Trophoblast cell (in vitro differentiated cells and primary cell): Measurements from ENCODE around the gene BZW1.

Source experiments
- DNase-seq, 2 donors: peaks; one replicate each; pipeline ENCODE4 v3.0.0-alpha.2; 2016
- H2AFZ ChIP-seq: 2 replicates; pipeline ENCODE4 v1.6.1; 2013; ENCODE audit warnings: low read length, moderate library complexity, mild to moderate bottlenecking; ENCODE audit not compliant: insufficient read depth, poor library complexity
- H2AK5ac ChIP-seq: 2 replicates; pipeline ENCODE4 v1.6.1; 2013; ENCODE audit warnings: mild to moderate bottlenecking, low read length
- H2BK120ac ChIP-seq: 2 replicates; pipeline ENCODE4 v1.6.1; 2013; ENCODE audit warnings: low read length, mild to moderate bottlenecking, moderate library complexity; ENCODE audit not compliant: insufficient read depth, poor library complexity
- H2BK12ac ChIP-seq: 2 replicates; pipeline ENCODE4 v1.6.1; 2013; ENCODE audit warnings: mild to moderate bottlenecking, low read length, moderate library complexity
- H2BK5ac ChIP-seq: 2 replicates; pipeline ENCODE4 v1.6.1; 2013; ENCODE audit warnings: low read length, low read depth, moderate library complexity, mild to moderate bottlenecking; ENCODE audit not compliant: poor library complexity
- H3K14ac ChIP-seq: 2 replicates; pipeline ENCODE4 v1.6.1; 2013; ENCODE audit warnings: mild to moderate bottlenecking, low read length
- H3K18ac ChIP-seq: 2 replicates; pipeline ENCODE4 v1.6.1; 2013; ENCODE audit warnings: mild to moderate bottlenecking, low read length
- H3K23ac ChIP-seq: 2 replicates; pipeline ENCODE4 v1.6.1; 2013; ENCODE audit warnings: low read length
- H3K27ac ChIP-seq: 2 replicates; pipeline ENCODE4 v1.5.1; 2013; ENCODE audit warnings: low read depth, mild to moderate bottlenecking, inconsistent platforms, low read length, moderate library complexity
- H3K27me3 ChIP-seq: 2 replicates; pipeline ENCODE4 v1.6.1; 2013; ENCODE audit warnings: inconsistent platforms, mild to moderate bottlenecking, low read length, moderate library complexity; ENCODE audit not compliant: insufficient read depth
- H3K36me3 ChIP-seq, 2 experiments: 1 replicate in 1 of 2; 2 replicates in 1 of 2; pipeline ENCODE4 v1.6.1; 2013; ENCODE audit warnings: low read length in 2 of 2, mild to moderate bottlenecking in 2 of 2, moderate library complexity in 1 of 2; ENCODE audit not compliant: insufficient read depth in 2 of 2, control insufficient read depth in 1 of 2
- H3K4ac ChIP-seq: 2 replicates; pipeline ENCODE4 v1.6.1; 2013; ENCODE audit warnings: low read depth, mild to moderate bottlenecking, low read length, moderate library complexity
- H3K4me1 ChIP-seq, 2 experiments: 1 replicate in 1 of 2; 2 replicates in 1 of 2; pipeline ENCODE4 v1.6.1; 2013; ENCODE audit warnings: low read length in 2 of 2, mild to moderate bottlenecking in 2 of 2, moderate library complexity in 1 of 2; ENCODE audit not compliant: insufficient read depth in 2 of 2, control insufficient read depth in 1 of 2
- H3K4me2 ChIP-seq: 2 replicates; pipeline ENCODE4 v1.6.1; 2013; ENCODE audit warnings: inconsistent platforms, mild to moderate bottlenecking, low read length, moderate library complexity
- H3K4me3 ChIP-seq: 2 replicates; pipeline ENCODE4 v1.5.1; 2013; ENCODE audit warnings: mild to moderate bottlenecking, low read depth, low read length, inconsistent platforms
- H3K79me1 ChIP-seq: one replicate; pipeline ENCODE4 v1.6.1; 2013; ENCODE audit warnings: low read length
- H3K79me2 ChIP-seq: 2 replicates; pipeline ENCODE4 v1.6.1; 2013; ENCODE audit warnings: low read length, mild to moderate bottlenecking; ENCODE audit not compliant: control insufficient read depth, insufficient read depth, poor library complexity
- H3K9ac ChIP-seq: 2 replicates; pipeline ENCODE4 v1.6.1; 2013; ENCODE audit warnings: mild to moderate bottlenecking, low read length
- H3K9me3 ChIP-seq: 2 replicates; pipeline ENCODE4 v1.6.1; 2013; ENCODE audit warnings: low read depth, mild to moderate bottlenecking, control low read depth, inconsistent platforms, low read length; ENCODE audit not compliant: insufficient read depth
- H4K12ac ChIP-seq: 2 replicates; pipeline ENCODE4 v1.6.1; 2013; ENCODE audit warnings: low read depth, mild to moderate bottlenecking, low read length, moderate library complexity
- H4K8ac ChIP-seq: 2 replicates; pipeline ENCODE4 v1.6.1; 2013; ENCODE audit warnings: low read depth, mild to moderate bottlenecking, low read length, moderate library complexity
- H4K91ac ChIP-seq: one replicate; pipeline ENCODE4 v1.6.1; 2013; ENCODE audit warnings: low read depth, mild to moderate bottlenecking, low read length, moderate library complexity
- WGBS: extraction: QIAGEN DNeasy Blood & Tissue Kit; methylation state at CpG from one replicate; pipeline ENCODE4 v1.1.7; 2013; ENCODE audit warnings: missing lambda C conversion rate; ENCODE audit not compliant: insufficient read length, insufficient coverage; ENCODE audit errors: extremely low coverage; 5-methylcytosine and 5-hydroxymethylcytosine counted together

The BZW1 gene

GRCh38 chr2:200851398-200852248 is 39.9 kb downstream of the BZW1 start:
- H2AK5ac ChIP-seq, result no peak overlapping the region
- H4K12ac ChIP-seq, result no peak overlapping the region
- no peaks in the 10 kb centered on the region for H3K79me1 ChIP-seq
- no peak for DNase-seq
- H3K18ac ChIP-seq, result no peak overlapping the region
- no peak overlapping the region for H2AFZ ChIP-seq
- H3K9ac ChIP-seq, result no peak overlapping the region
- H3K14ac ChIP-seq, result no peak overlapping the region
- H2BK12ac ChIP-seq, result no peak overlapping the region
- no peak overlapping the region for H3K27ac ChIP-seq
- no peak overlapping the region for H3K4me2 ChIP-seq
- no peak overlapping the region for H2BK5ac ChIP-seq
- H4K91ac ChIP-seq, result no peak overlapping the region
- no peaks in the 10 kb centered on the region for H3K4me1 ChIP-seq
- no peak overlapping the region for H3K4me3 ChIP-seq
- no peak overlapping the region for H4K8ac ChIP-seq
- no CpG with 5 or more reads among the region's 6 CpGs for WGBS
- peaks cover 29 to 40% of the 10 kb centered on the region in 2 experiments for H3K36me3 ChIP-seq
- H3K4ac ChIP-seq, result no peak overlapping the region
- no peaks in the 10 kb centered on the region for H3K79me2 ChIP-seq
- no peak overlapping the region for H3K23ac ChIP-seq
- no peaks in the 10 kb centered on the region for H3K27me3 ChIP-seq
- H2BK120ac ChIP-seq, result no peak overlapping the region
- no peaks in the 10 kb centered on the region for H3K9me3 ChIP-seq

GRCh38 chr2:200852605-200853004 is 40.9 kb downstream of the BZW1 start:
- H4K91ac ChIP-seq, result no peak overlapping the region
- H3K23ac ChIP-seq, result no peak overlapping the region
- no peak overlapping the region for H3K4ac ChIP-seq
- H3K79me1 ChIP-seq, result no peaks in the 10 kb centered on the region
- WGBS, result no CpG with 5 or more reads among the region's 2 CpGs
- DNase-seq, result no peak
- no peak overlapping the region for H2BK12ac ChIP-seq
- H3K36me3 ChIP-seq, result peaks cover 33 to 45% of the 10 kb centered on the region in 2 experiments
- no peak overlapping the region for H3K4me2 ChIP-seq
- H3K4me3 ChIP-seq, result no peak overlapping the region
- no peaks in the 10 kb centered on the region for H3K79me2 ChIP-seq
- no peaks in the 10 kb centered on the region for H3K4me1 ChIP-seq
- H3K27ac ChIP-seq, result no peak overlapping the region
- no peaks in the 10 kb centered on the region for H3K27me3 ChIP-seq
- no peak overlapping the region for H2AFZ ChIP-seq
- no peak overlapping the region for H2AK5ac ChIP-seq
- H4K8ac ChIP-seq, result no peak overlapping the region
- no peaks in the 10 kb centered on the region for H3K9me3 ChIP-seq
- H2BK120ac ChIP-seq, result no peak overlapping the region
- no peak overlapping the region for H4K12ac ChIP-seq
- H3K9ac ChIP-seq, result no peak overlapping the region
- no peak overlapping the region for H3K14ac ChIP-seq
- H3K18ac ChIP-seq, result no peak overlapping the region
- no peak overlapping the region for H2BK5ac ChIP-seq

GRCh38 chr2:200856806-200857205 is 45.1 kb downstream of the BZW1 start:
- Histone ChIP-seq H2BK12ac (no peak overlapping the region), H3K4me3 (no peak overlapping the region), H4K91ac (no peak overlapping the region), H3K4ac (peak overlapping the region; percentile 36), H3K27ac (no peak overlapping the region), H3K36me3 (peaks cover 41 to 57% of the 10 kb centered on the region in 2 experiments), H2BK120ac (no peak overlapping the region), H3K9me3 (no peaks in the 10 kb centered on the region), H3K4me2 (no peak overlapping the region), H3K9ac (no peak overlapping the region), H2AFZ (no peak overlapping the region), H2AK5ac (no peak overlapping the region), H2BK5ac (no peak overlapping the region), H3K23ac (no peak overlapping the region), H3K18ac (no peak overlapping the region), H3K14ac (no peak overlapping the region), H3K79me2 (peaks cover 2% of the 10 kb centered on the region), H4K12ac (no peak overlapping the region), H3K27me3 (no peaks in the 10 kb centered on the region), H3K79me1 (no peaks in the 10 kb centered on the region), H3K4me1 (no peaks in the 10 kb centered on the region), H4K8ac (no peak overlapping the region)
- no peak for DNase-seq
- no CpG with 5 or more reads among the region's 8 CpGs for WGBS

- no peak overlapping the region for H3K23ac ChIP-seq
- H2BK5ac ChIP-seq, result no peak overlapping the region
- H3K4me1 ChIP-seq, result no peaks in the 10 kb centered on the region
- peak overlapping the region; percentile 43 for H3K4ac ChIP-seq
- H4K8ac ChIP-seq, result no peak overlapping the region
- no peak for DNase-seq
- H4K91ac ChIP-seq, result no peak overlapping the region
- H3K36me3 ChIP-seq, result peaks cover 24 to 31% of the 10 kb centered on the region in 2 experiments
- H2BK120ac ChIP-seq, result no peak overlapping the region
- H3K9ac ChIP-seq, result no peak overlapping the region
- H3K18ac ChIP-seq, result no peak overlapping the region
- H2BK12ac ChIP-seq, result no peak overlapping the region
- H3K79me1 ChIP-seq, result peaks cover 15% of the 10 kb centered on the region
- H3K9me3 ChIP-seq, result no peaks in the 10 kb centered on the region
- H3K4me3 ChIP-seq, result no peak overlapping the region
- no peak overlapping the region for H3K14ac ChIP-seq
- no peak overlapping the region for H4K12ac ChIP-seq
- no peak overlapping the region for H2AK5ac ChIP-seq
- WGBS, result no CpG with 5 or more reads among the region's 12 CpGs
- H3K27me3 ChIP-seq, result no peaks in the 10 kb centered on the region
- no peak overlapping the region for H2AFZ ChIP-seq
- no peak overlapping the region for H3K27ac ChIP-seq
- peaks cover 18% of the 10 kb centered on the region for H3K79me2 ChIP-seq
- no peak overlapping the region for H3K4me2 ChIP-seq
These were observed 48.5 kb downstream of the BZW1 start for GRCh38 chr2:200860092-200860795.
